Measurements from ENCODE around the gene SH3PXD2B.
A peak's percentile ranks its signal among the peaks of the same experiment; 100 is the strongest.

SH3PXD2B gene

GRCh38 chr5:172453206-172453985 lies 929 bp downstream of the SH3PXD2B start:
- DNase-seq (ENCODE audit: low read depth) = no peak

GRCh38 chr5:172452398-172453205 lies 1.7 kb downstream of the SH3PXD2B start:
- DNase-seq (ENCODE audit: low read depth) = no peak

GRCh38 chr5:172451771-172452197 lies 2.5 kb downstream of the SH3PXD2B start:
- DNase-seq (ENCODE audit: low read depth) = no peak

- no peak for DNase-seq (ENCODE audit: low read depth)
Observed at GRCh38 chr5:172450861-172451695, 3.2 kb downstream of the SH3PXD2B start.

- DNase-seq (ENCODE audit: low read depth) = no peak
Observed at GRCh38 chr5:172450453-172450852, 3.9 kb downstream of the SH3PXD2B start.

GRCh38 chr5:172448999-172449398 lies 5.3 kb downstream of the SH3PXD2B start:
- DNase-seq (ENCODE audit: low read depth) = no peak

GRCh38 chr5:172447646-172448365 lies 6.5 kb downstream of the SH3PXD2B start:
- DNase-seq (ENCODE audit: low read depth) = no peak

- no peak for DNase-seq (ENCODE audit: low read depth)
Observed at GRCh38 chr5:172446336-172447051, 7.8 kb downstream of the SH3PXD2B start.

- no peak for DNase-seq (ENCODE audit: low read depth)
Observed at GRCh38 chr5:172445866-172446265, 8.5 kb downstream of the SH3PXD2B start.

- no peak for DNase-seq (ENCODE audit: low read depth)
Observed at GRCh38 chr5:172444626-172445365, 9.5 kb downstream of the SH3PXD2B start.

- DNase-seq (ENCODE audit: low read depth) = no peak
Observed at GRCh38 chr5:172444110-172444510, 10.2 kb downstream of the SH3PXD2B start.

- peak; percentile 26 for DNase-seq (ENCODE audit: low read depth)
Observed at GRCh38 chr5:172443441-172444109, 10.8 kb downstream of the SH3PXD2B start.

GRCh38 chr5:172442592-172442991 lies 11.7 kb downstream of the SH3PXD2B start:
- DNase-seq (ENCODE audit: low read depth) = no peak

- DNase-seq (ENCODE audit: low read depth) = no peak
Observed at GRCh38 chr5:172441262-172441751, 13.0 kb downstream of the SH3PXD2B start.

GRCh38 chr5:172440486-172440885 lies 13.8 kb downstream of the SH3PXD2B start:
- DNase-seq (ENCODE audit: low read depth) = no peak

GRCh38 chr5:172439785-172440477 lies 14.4 kb downstream of the SH3PXD2B start:
- no peak for DNase-seq (ENCODE audit: low read depth)

- no peak for DNase-seq (ENCODE audit: low read depth)
Observed at GRCh38 chr5:172438319-172438668, 16.0 kb downstream of the SH3PXD2B start.

GRCh38 chr5:172437445-172438318 lies 16.6 kb downstream of the SH3PXD2B start:
- no peak for DNase-seq (ENCODE audit: low read depth)
